GM12878 (cell line): Measurements from ENCODE around the gene NTF3. TPM values are rescaled to one million over a fixed set of nuclear protein-coding genes. Genes with fewer than 3 reads are reported as not detected.

Experiments
- DPF2 ChIP-seq: fragments of 450-650 bp; IDR thresholded peaks from 2 replicates; pipeline ENCODE4 v1.6.1; 2017; ENCODE audit warnings: mild to moderate bottlenecking
- MTA2 ChIP-seq: fragments of 450-650 bp; IDR thresholded peaks from 2 replicates; pipeline ENCODE4 v1.6.1; 2016; ENCODE audit warnings: low read depth, mild to moderate bottlenecking, moderate library complexity
- TCF3 ChIP-seq: IDR thresholded peaks from 2 replicates; pipeline ENCODE4 v1.6.1; 2012; ENCODE audit warnings: low read depth, mild to moderate bottlenecking, low read length, borderline replicate concordance; ENCODE audit not compliant: insufficient read depth
- polyA plus RNA-seq, 11 experiments: library from polyadenylated mRNA; depleted of rRNA in 4 of 11; unstranded in 6 of 11; stranded (reverse) in 5 of 11; fragments of >200 nt; fragmentation: Nextera tagmentation in 4 of 11; fragmentation: Illumina TruSeq in 1 of 11; extraction: Ambion mirVana in 4 of 11; extraction: Trizol in 1 of 11; gene quantifications; 1 replicate in 1 of 11; 2 replicates in 10 of 11; pipeline versions ENCODE4 v1.2.1 to v1.2.3, GENCODE V29; 2011 to 2016; ENCODE audit warnings: inconsistent platforms in 2 of 11, missing spikeins in 2 of 11, low read depth in 1 of 11
- total RNA-seq, 4 experiments: library from RNA; depleted of rRNA in 3 of 4; stranded (reverse); fragments of >200 nt in 3 of 4; fragmentation: Illumina TruSeq in 1 of 4; extraction: Trizol in 1 of 4; gene quantifications; 2 replicates each; pipeline versions ENCODE4 v1.2.1 to v1.2.3, GENCODE V29; 2013 to 2021
- TF ChIP-seq, protein P1 (sequence below): fragments of 450-650 bp; IDR thresholded peaks from 2 replicates; pipeline ENCODE4 v1.6.1; 2017; ENCODE audit warnings: mild to moderate bottlenecking, moderate library complexity
- TF ChIP-seq, protein P2 (sequence below): fragments of 450-650 bp; IDR thresholded peaks from 2 replicates; pipeline ENCODE4 v1.6.1; 2017; ENCODE audit warnings: low read depth, mild to moderate bottlenecking, moderate library complexity
- TF ChIP-seq, protein P3 (sequence below): fragments of 450-650 bp; formaldehyde crosslinking; IDR thresholded peaks from 2 replicates; pipeline ENCODE4 v1.4.0; 2022; ENCODE audit warnings: mild to moderate bottlenecking, moderate library complexity
- TF ChIP-seq, protein P4 (sequence below): IDR thresholded peaks from 2 replicates; pipeline ENCODE4 v1.6.1; 2012; ENCODE audit warnings: low read depth, low read length, improper control_type of control experiment

Gene NTF3
- total and polyA plus RNA-seq, 10 of the 15 experiments (the other 5 are each of a cell fraction or from before 2014, with no cell fraction given), result 0.07 TPM; not detected in 9

GRCh38 chr12:5478081-5478706 lies 46.3 kb downstream of the NTF3 start (continued):
- TF ChIP-seq, protein P1, sequence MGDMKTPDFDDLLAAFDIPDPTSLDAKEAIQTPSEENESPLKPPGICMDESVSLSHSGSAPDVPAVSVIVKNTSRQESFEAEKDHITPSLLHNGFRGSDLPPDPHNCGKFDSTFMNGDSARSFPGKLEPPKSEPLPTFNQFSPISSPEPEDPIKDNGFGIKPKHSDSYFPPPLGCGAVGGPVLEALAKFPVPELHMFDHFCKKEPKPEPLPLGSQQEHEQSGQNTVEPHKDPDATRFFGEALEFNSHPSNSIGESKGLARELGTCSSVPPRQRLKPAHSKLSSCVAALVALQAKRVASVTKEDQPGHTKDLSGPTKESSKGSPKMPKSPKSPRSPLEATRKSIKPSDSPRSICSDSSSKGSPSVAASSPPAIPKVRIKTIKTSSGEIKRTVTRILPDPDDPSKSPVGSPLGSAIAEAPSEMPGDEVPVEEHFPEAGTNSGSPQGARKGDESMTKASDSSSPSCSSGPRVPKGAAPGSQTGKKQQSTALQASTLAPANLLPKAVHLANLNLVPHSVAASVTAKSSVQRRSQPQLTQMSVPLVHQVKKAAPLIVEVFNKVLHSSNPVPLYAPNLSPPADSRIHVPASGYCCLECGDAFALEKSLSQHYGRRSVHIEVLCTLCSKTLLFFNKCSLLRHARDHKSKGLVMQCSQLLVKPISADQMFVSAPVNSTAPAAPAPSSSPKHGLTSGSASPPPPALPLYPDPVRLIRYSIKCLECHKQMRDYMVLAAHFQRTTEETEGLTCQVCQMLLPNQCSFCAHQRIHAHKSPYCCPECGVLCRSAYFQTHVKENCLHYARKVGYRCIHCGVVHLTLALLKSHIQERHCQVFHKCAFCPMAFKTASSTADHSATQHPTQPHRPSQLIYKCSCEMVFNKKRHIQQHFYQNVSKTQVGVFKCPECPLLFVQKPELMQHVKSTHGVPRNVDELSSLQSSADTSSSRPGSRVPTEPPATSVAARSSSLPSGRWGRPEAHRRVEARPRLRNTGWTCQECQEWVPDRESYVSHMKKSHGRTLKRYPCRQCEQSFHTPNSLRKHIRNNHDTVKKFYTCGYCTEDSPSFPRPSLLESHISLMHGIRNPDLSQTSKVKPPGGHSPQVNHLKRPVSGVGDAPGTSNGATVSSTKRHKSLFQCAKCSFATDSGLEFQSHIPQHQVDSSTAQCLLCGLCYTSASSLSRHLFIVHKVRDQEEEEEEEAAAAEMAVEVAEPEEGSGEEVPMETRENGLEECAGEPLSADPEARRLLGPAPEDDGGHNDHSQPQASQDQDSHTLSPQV, result no peak
- TF ChIP-seq MTA2 (no peak), TCF3 (no peak), DPF2 (no peak)
- TF ChIP-seq, protein P2, sequence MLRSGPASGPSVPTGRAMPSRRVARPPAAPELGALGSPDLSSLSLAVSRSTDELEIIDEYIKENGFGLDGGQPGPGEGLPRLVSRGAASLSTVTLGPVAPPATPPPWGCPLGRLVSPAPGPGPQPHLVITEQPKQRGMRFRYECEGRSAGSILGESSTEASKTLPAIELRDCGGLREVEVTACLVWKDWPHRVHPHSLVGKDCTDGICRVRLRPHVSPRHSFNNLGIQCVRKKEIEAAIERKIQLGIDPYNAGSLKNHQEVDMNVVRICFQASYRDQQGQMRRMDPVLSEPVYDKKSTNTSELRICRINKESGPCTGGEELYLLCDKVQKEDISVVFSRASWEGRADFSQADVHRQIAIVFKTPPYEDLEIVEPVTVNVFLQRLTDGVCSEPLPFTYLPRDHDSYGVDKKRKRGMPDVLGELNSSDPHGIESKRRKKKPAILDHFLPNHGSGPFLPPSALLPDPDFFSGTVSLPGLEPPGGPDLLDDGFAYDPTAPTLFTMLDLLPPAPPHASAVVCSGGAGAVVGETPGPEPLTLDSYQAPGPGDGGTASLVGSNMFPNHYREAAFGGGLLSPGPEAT, result no peak
- TF ChIP-seq, protein P3, sequence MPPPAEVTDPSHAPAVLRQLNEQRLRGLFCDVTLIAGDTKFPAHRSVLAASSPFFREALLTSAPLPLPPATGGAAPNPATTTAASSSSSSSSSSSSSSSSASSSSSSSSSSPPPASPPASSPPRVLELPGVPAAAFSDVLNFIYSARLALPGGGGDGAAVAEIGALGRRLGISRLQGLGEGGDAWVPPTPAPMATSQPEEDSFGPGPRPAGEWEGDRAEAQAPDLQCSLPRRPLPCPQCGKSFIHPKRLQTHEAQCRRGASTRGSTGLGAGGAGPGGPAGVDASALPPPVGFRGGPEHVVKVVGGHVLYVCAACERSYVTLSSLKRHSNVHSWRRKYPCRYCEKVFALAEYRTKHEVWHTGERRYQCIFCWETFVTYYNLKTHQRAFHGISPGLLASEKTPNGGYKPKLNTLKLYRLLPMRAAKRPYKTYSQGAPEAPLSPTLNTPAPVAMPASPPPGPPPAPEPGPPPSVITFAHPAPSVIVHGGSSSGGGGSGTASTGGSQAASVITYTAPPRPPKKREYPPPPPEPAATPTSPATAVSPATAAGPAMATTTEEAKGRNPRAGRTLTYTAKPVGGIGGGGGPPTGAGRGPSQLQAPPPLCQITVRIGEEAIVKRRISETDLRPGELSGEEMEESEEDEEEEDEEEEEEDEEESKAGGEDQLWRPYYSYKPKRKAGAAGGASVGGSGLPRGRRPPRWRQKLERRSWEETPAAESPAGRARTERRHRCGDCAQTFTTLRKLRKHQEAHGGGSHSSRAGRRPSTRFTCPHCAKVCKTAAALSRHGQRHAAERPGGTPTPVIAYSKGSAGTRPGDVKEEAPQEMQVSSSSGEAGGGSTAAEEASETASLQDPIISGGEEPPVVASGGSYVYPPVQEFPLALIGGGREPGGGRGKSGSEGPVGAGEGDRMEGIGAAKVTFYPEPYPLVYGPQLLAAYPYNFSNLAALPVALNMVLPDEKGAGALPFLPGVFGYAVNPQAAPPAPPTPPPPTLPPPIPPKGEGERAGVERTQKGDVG, result no peak
- TF ChIP-seq, protein P4, sequence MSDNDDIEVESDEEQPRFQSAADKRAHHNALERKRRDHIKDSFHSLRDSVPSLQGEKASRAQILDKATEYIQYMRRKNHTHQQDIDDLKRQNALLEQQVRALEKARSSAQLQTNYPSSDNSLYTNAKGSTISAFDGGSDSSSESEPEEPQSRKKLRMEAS, result no peak
